GM04503 (cell line): ENCODE data around the gene EIF3M.

ENCODE experiments used
- DNase-seq: peaks from one replicate; pipeline ENCODE4 v3.0.0-alpha.2; 2012; ENCODE audit warnings: low read depth

The EIF3M gene

GRCh38 chr11:32583459-32584271 lies at the start of gene EIF3M:
TSS of gene EIF3M (plus strand) at chr11:32583831. CDS start at chr11:32583888, 57 bp downstream.
- peak; percentile 64 for DNase-seq

GRCh38 chr11:32538804-32539203 lies 44.8 kb upstream of the EIF3M start:
- no peak for DNase-seq

DNA sequence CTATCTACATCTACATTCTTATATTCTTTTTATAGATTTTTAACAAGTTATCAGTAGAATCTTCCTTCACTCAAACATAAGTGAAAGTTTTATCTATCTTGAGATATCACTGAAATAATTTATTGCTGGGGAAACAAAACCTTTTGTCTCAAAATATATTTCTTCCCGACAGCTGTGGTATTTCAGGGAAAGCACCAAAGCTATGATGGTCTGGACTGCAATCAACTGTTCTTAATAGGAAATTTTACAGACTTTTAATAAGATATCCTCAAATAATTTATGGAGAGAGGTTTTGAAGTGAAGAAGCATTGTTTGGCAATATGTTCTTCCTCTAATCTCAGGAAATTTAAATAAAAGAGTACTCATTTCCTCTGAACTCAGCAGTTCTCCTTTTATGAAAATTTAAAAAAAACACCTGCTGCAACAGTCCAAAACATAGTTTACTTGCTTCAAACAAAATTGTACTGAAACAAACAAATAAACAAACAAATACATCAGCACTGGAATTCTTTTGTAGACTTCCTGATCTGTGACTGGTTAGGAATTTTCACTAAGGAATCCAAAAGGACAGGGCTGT lies 33.9 kb upstream of the EIF3M start:
- no peak for DNase-seq

- DNase-seq, result no peak
These were observed 33.4 kb upstream of the EIF3M start for GRCh38 chr11:32550207-32550606.

GRCh38 chr11:32555091-32555490 lies 28.5 kb upstream of the EIF3M start:
- DNase-seq, result no peak

DNA sequence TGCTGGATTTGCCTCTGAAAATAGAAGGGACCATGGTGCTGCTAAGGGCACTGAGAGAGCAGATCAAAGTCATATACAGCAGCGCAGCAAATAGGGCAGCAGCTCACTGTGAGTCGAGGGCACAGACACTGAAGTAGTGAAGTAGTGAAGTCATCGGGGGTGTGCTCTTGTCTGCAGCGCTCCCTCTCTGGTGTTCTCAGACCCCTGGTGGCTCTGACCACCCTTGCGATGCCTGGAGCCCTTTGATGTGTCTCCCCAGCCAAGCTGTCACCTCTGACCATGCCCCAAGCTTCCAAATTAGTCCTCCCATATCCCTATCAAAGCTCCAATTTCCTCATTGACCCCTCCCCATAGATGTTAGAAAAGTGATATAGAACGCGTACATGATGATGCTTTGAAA lies 27.7 kb upstream of the EIF3M start:
- DNase-seq, result no peak

- no peak for DNase-seq
These were observed 21.8 kb upstream of the EIF3M start for GRCh38 chr11:32561835-32562234.

- DNase-seq, result no peak
These were observed 20.6 kb upstream of the EIF3M start for GRCh38 chr11:32562839-32563599.

GRCh38 chr11:32563600-32563959 lies 20.1 kb upstream of the EIF3M start:
- DNase-seq, result no peak

- no peak for DNase-seq
These were observed 17.1 kb upstream of the EIF3M start for GRCh38 chr11:32566517-32566916.

GRCh38 chr11:32567154-32567553 lies 16.5 kb upstream of the EIF3M start:
- DNase-seq, result no peak

GRCh38 chr11:32569313-32569881 lies 14.2 kb upstream of the EIF3M start:
- DNase-seq, result no peak

GRCh38 chr11:32571039-32571438 lies 12.6 kb upstream of the EIF3M start:
- DNase-seq, result no peak

DNA sequence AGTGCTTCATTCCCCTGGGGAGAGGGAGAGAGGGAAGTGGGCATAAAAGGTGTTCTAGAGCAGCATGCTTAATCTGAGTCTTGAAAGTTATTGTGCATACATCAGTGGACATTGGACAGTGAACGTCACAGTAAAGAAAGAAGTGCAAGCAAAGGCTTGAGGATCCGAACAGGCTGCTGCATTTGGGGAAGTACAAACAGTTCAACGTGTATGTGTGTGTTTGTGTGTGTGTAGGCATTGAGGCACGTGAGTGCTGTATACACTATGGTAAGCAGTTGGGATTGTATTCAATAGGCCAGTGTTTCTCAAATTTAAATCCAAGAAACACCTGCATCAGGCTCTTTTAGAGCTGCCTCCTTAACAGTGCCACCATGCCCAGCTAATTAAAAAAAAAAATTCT lies 10.4 kb upstream of the EIF3M start:
- DNase-seq, result no peak

DNA sequence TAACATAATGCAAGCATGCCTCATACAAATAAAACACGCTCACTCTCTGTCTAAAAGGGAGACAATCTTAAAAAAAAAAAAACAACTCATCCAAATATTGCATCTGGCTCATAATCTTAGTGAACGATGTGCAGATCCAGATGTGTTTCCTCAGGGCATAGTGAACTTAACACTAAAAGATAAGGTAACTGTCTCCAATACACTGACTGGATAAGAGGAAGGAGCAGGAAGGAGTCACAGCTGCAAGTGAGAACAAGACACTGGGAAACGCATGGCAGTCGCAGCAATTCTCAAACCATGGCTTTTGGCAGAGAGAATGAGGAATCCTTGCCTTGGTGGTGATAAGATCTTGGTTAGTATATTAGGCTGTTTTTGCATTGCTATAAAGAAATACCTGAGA lies 9.2 kb upstream of the EIF3M start:
- DNase-seq, result no peak

GRCh38 chr11:32575070-32575469 lies 8.6 kb upstream of the EIF3M start:
- DNase-seq, result no peak

DNA sequence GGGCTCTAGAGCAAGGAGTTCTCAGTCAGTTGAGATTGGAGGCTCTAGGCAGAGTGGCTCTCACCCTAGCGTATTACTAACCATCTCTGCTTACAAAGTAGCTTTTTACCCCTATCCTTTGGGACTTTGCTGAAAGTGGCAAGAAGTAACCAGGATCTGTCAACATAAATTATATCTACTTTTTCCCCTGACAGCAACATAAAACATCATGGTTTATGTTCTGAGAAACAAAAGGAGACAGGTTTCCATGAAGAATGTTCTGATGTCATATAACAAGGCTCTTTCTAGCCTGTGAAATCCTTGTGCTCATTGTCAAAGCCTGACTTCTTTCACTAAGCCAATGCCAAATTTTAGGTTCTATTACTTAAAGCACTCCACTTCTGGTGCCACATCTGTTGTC lies 7.2 kb upstream of the EIF3M start:
- no peak for DNase-seq

- no peak for DNase-seq
These were observed 2.7 kb upstream of the EIF3M start for GRCh38 chr11:32580967-32581366.

GRCh38 chr11:32581556-32581955 lies 2.1 kb upstream of the EIF3M start:
- DNase-seq, result no peak

DNA sequence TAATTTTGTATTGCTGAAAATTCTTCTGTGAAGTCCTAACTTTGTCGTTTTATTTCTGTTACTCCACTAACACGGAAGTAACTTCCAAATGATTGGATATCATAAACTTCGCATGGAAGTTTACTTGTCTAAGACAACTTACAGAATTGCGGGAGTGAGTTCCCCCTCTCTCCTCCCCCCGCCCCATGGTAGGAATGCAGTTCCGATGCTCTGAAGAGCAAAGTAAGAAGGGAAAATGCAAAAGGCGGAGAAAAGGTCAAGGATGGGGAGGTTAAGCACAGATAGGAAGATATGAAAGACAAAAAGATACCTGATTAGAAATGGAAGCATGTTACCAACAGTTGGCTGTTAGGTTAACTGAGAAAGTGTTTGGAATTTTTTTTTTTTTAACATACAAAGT lies 1.3 kb downstream of the EIF3M start:
- no peak for DNase-seq

GRCh38 chr11:32586576-32587190 lies 3.1 kb downstream of the EIF3M start:
- DNase-seq, result no peak

- no peak for DNase-seq
These were observed 10.6 kb downstream of the EIF3M start for GRCh38 chr11:32594272-32594671.
